Hypothalamus (tissue), 51 donors: ENCODE measurements around the gene ADAMTSL1.
A peak's percentile ranks its signal among the peaks of the same experiment; 100 is the strongest.

Source experiments
- DNase-seq, 51 donors: peaks; one replicate each; lab custom pipeline; 2025; lab: John Stamatoyannopoulos, UW

ADAMTSL1 gene

GRCh38 chr9:18759827-18760226 is 285.9 kb downstream of the ADAMTSL1 start:
- no peak for DNase-seq

DNA sequence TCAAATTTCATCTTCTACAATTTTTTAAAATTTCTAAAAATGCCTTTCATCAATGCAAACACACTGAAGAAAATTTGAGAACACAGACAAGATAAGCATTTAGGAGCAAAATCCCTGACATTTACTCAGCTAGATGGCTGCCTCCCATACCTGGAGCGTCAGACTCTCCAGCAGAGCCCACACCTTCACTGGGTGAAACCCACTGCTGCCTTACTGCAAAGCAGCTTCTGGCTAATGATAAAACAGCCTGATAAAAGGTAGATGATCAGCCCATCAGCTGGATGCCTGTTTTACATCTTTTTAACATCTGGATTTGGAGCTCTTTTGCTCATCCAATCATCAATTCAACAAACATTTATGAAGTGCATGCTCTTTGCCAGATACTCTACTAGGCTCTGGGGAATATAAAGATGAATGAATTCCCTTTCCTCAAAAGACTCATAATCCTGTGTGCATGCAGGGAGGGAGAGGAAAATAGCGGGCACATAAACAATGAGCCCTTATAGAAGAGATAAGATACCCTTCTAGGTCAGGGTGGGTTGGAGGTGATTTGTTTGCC is 287.9 kb downstream of the ADAMTSL1 start:
- DNase-seq, result no peak

GRCh38 chr9:18766989-18767550 is 293.1 kb downstream of the ADAMTSL1 start:
- no peak for DNase-seq

GRCh38 chr9:18768951-18769622 is 295.1 kb downstream of the ADAMTSL1 start:
- no peak for DNase-seq

- peak in 1 of 51 donors; percentile 3 for DNase-seq
Observed at GRCh38 chr9:18770131-18770908, 296.4 kb downstream of the ADAMTSL1 start.

- DNase-seq, result no peak
Observed at GRCh38 chr9:18771011-18771410, 297.1 kb downstream of the ADAMTSL1 start.

GRCh38 chr9:18771763-18772162 is 297.8 kb downstream of the ADAMTSL1 start:
- DNase-seq, result no peak

- DNase-seq, result no peak
Observed at GRCh38 chr9:18775241-18775640, 301.3 kb downstream of the ADAMTSL1 start.

DNA sequence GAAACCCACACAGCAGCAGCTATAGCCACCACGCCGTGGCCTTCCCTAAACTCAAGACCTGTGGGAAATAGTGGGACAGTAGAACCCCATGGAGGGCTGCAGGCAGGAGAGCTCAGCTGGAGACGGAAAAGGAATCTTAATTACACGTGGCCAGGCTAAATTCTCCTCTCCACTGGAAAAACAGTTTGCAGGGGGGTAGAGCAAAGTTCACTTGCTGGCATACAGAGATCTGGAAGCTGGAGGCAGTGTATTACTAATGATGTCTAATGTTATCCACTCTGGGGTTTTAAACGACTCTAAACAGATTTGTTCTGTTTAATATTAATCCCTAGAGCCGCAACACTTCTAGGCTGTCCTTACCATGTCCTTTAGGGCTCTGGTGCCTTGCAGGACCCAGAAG is 302.0 kb downstream of the ADAMTSL1 start:
- no peak for DNase-seq

DNA sequence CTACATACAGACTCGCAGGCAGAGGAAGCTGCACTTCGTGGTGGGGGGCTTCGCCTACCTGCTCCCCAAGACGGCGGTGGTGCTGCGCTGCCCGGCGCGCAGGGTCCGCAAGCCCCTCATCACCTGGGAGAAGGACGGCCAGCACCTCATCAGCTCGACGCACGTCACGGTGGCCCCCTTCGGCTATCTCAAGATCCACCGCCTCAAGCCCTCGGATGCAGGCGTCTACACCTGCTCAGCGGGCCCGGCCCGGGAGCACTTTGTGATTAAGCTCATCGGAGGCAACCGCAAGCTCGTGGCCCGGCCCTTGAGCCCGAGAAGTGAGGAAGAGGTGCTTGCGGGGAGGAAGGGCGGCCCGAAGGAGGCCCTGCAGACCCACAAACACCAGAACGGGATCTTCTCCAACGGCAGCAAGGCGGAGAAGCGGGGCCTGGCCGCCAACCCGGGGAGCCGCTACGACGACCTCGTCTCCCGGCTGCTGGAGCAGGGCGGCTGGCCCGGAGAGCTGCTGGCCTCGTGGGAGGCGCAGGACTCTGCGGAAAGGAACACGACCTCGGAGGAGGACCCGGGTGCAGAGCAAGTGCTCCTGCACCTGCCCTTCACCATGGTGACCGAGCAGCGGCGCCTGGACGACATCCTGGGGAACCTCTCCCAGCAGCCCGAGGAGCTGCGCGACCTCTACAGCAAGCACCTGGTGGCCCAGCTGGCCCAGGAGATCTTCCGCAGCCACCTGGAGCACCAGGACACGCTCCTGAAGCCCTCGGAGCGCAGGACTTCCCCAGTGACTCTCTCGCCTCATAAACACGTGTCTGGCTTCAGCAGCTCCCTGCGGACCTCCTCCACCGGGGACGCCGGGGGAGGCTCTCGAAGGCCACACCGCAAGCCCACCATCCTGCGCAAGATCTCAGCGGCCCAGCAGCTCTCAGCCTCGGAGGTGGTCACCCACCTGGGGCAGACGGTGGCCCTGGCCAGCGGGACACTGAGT is 303.2 kb downstream of the ADAMTSL1 start:
- DNase-seq, result no peak

DNA sequence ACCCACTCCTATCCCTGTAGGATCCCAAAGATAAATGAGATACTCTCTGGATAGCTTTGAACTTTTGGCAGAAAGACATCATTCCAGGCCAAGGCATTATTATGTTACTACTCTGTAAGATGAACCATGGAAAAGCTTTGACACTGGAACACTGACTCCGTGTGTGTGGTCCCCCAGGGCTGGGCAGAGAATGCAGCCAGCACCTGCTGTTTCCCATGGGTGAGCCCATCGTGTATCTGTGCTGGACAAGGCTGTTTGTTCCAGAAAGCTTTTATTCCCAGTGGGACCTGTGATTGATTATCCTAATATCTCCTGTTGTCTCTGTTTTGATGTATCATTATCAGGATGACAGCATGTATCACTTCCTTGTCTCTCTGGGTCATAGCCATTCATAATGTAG is 304.2 kb downstream of the ADAMTSL1 start:
- no peak for DNase-seq

GRCh38 chr9:18778846-18779245 is 304.9 kb downstream of the ADAMTSL1 start:
- DNase-seq, result no peak

DNA sequence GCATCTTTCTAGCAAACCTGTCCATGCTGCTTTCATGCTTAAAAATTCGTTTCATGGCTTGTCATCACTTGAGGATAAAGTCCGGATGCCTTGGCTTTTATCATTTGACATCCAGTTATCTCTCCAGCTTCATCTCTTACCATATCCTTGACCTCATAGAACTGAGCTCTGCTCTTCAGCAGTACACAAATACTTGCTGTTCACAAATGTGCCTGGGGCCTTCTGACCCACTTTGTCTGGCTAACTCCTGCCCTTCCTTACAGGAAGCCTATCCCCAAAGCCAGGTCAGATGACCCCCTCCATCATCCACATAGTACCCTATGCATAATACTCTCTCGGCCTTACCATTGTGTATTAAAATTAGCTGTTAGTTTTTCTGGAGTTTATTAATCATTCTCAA is 310.0 kb downstream of the ADAMTSL1 start:
- no peak for DNase-seq

- DNase-seq, result no peak
Observed at GRCh38 chr9:18785604-18786003, 311.7 kb downstream of the ADAMTSL1 start.

DNA sequence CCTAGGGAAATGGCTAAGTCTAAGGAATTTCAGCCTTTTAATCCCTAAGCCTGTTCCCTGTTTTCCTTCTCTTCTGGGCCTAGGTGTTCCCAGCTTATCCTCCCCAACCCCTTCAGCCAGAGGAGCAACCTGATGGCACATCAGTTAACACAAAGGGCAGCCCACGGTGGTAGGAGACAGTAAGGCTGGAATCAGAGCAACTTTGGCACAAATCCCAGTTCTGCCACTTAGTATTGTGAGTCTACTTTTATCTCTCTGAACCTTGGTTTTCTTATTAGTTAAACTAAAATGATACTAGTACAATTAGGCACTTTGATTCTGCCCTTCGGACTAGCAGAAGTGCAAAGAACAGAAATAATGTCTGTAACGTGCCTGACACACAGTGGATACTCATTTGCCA is 312.2 kb downstream of the ADAMTSL1 start:
- DNase-seq, result no peak

- no peak for DNase-seq
Observed at GRCh38 chr9:18786911-18787650, 313.1 kb downstream of the ADAMTSL1 start.

DNA sequence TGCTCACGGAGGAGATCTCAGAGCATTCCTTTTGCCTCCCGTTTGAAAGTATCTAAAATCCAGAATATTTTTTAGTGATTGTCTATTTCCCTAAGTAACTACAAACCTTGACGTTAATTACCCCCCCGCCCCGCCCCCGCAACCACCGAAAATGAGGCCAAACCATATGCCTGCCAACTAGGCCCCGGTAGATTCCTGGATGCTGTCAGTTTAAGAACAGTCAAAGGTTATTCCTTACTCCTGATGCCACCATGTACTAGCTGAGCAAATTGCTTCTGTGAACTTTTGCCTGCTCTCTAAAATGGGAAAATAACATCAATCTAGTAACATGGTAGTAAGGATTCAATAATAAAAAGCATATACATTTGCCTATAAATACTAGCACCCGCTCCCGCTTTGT is 314.3 kb downstream of the ADAMTSL1 start:
- no peak for DNase-seq

- DNase-seq, result peak in 3 of 51 donors; percentile 1 to 12 (median 9)
Observed at GRCh38 chr9:18791074-18791473, 317.1 kb downstream of the ADAMTSL1 start.

DNA sequence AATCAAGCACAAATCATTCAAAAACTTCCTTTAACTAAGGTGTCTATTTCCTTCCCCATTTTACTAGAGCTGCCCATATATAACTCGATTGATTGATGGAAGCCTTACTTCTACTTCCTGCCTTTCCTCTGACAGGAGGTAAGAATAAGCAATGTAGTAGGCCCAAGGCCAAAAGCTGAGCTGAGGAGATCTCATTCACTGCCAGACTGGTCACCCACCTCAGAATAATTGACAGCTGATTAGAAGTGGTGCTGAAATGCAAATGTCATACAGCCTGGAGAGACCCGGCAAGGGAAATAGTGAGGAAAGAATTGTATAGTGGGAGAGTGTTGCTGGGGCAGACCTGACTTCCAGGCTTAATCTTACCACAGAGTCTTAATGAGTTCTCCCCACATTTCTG is 319.2 kb downstream of the ADAMTSL1 start:
- DNase-seq, result no peak
